CD14-positive monocyte (primary cell): ENCODE data around the gene LUC7L2. TPM values are rescaled to one million over a fixed set of nuclear protein-coding genes. Genes with fewer than 3 reads are reported as not detected.

Source experiments
- DNase-seq, 3 donors: peaks; one replicate each; pipeline ENCODE4 v3.0.0-alpha.2; 2011 to 2022
- H2AFZ ChIP-seq: 2 replicates; pipeline ENCODE4 v1.6.0; 2012; ENCODE audit warnings: mild to moderate bottlenecking, low read depth, low read length, inconsistent platforms; ENCODE audit not compliant: insufficient read depth, poor library complexity, severe bottlenecking
- H3K27ac ChIP-seq, 2 donors: 1 replicate in 1 of 2; 2 replicates in 1 of 2; pipeline ENCODE4 v1.5.1; 2012 to 2013; ENCODE audit warnings: low read length in 2 of 2, control low read depth in 1 of 2, inconsistent platforms in 1 of 2, low read depth in 1 of 2, mild to moderate bottlenecking in 1 of 2
- H3K27me3 ChIP-seq, 2 donors: one replicate each; pipeline versions ENCODE4 v1.6.0 to v1.6.1; 2011 to 2013; ENCODE audit warnings: low read length in 2 of 2; ENCODE audit not compliant: control insufficient read depth in 2 of 2, insufficient read depth in 2 of 2
- H3K36me3 ChIP-seq, 2 donors: replicated peaks in 1 of 2; 1 replicate in 1 of 2; 2 replicates in 1 of 2; pipeline versions ENCODE4 v1.5.1 to v1.6.1; 2012 to 2013; ENCODE audit warnings: low read length in 2 of 2, control low read depth in 1 of 2, inconsistent platforms in 1 of 2, mild to moderate bottlenecking in 1 of 2; ENCODE audit not compliant: insufficient read depth in 2 of 2, control insufficient read depth in 1 of 2
- H3K4me1 ChIP-seq, 2 donors: 1 replicate in 1 of 2; 2 replicates in 1 of 2; pipeline versions ENCODE4 v1.5.1 to v1.6.1; 2012 to 2013; ENCODE audit warnings: low read length in 2 of 2, control low read depth in 1 of 2, inconsistent platforms in 1 of 2, mild to moderate bottlenecking in 1 of 2, moderate library complexity in 1 of 2; ENCODE audit not compliant: insufficient read depth in 2 of 2, control insufficient read depth in 1 of 2
- H3K4me2 ChIP-seq: replicated peaks from 2 replicates; pipeline ENCODE3; 2012; ENCODE audit warnings: low read length, moderate library complexity, mild to moderate bottlenecking; ENCODE audit not compliant: poor library complexity, severe bottlenecking; ENCODE audit errors: extremely low read depth
- H3K4me3 ChIP-seq, 3 experiments: fragments of 200-600 bp in 1 of 3; sonication (generic) in 1 of 3; replicated peaks in 1 of 3; 1 replicate in 2 of 3; 2 replicates in 1 of 3; pipeline ENCODE4 v1.5.1; 2011 to 2013; ENCODE audit warnings: low read length in 3 of 3, mild to moderate bottlenecking in 3 of 3, control low read depth in 2 of 3, low read depth in 2 of 3, inconsistent platforms in 1 of 3, moderate library complexity in 1 of 3
- H3K79me2 ChIP-seq: 2 replicates; pipeline ENCODE4 v1.6.0; 2012; ENCODE audit warnings: mild to moderate bottlenecking, control low read depth, inconsistent platforms, low read length, moderate library complexity; ENCODE audit not compliant: insufficient read depth
- H3K9ac ChIP-seq: 2 replicates; pipeline ENCODE4 v1.6.0; 2017; ENCODE audit warnings: low read length, mild to moderate bottlenecking; ENCODE audit not compliant: insufficient read depth, poor library complexity, severe bottlenecking
- H3K9me3 ChIP-seq, 2 donors: replicated peaks in 1 of 2; 1 replicate in 1 of 2; 2 replicates in 1 of 2; pipeline versions ENCODE4 v1.5.1 to v1.6.1; 2012 to 2013; ENCODE audit warnings: low read length in 2 of 2, control low read depth in 1 of 2; ENCODE audit not compliant: control insufficient read depth in 1 of 2, insufficient read depth in 1 of 2
- H4K20me1 ChIP-seq: 2 replicates; pipeline ENCODE4 v1.6.0; 2012; ENCODE audit warnings: mild to moderate bottlenecking, low read length, control low read depth, moderate library complexity; ENCODE audit not compliant: insufficient read depth
- H3K27ac Mint-ChIP-seq, 7 donors: one replicate each; pipeline ENCODE4 v1.8.0; 2020; ENCODE audit warnings: mild to moderate bottlenecking in 7 of 7, mixed read lengths in 7 of 7, moderate library complexity in 6 of 7, inconsistent platforms in 2 of 7
- H3K27me3 Mint-ChIP-seq, 3 donors: one replicate each; pipeline ENCODE4 v1.8.0; 2021 to 2022; ENCODE audit warnings: low read depth in 3 of 3, mild to moderate bottlenecking in 3 of 3, mixed read lengths in 3 of 3, moderate library complexity in 3 of 3, inconsistent platforms in 1 of 3
- H3K36me3 Mint-ChIP-seq, 2 donors: one replicate each; pipeline ENCODE4 v1.8.0; 2020; ENCODE audit warnings: mixed read lengths in 2 of 2, inconsistent platforms in 1 of 2, mild to moderate bottlenecking in 1 of 2
- H3K4me1 Mint-ChIP-seq: one replicate; pipeline ENCODE4 v1.8.0; 2020; ENCODE audit warnings: mild to moderate bottlenecking, mixed read lengths
- H3K4me3 Mint-ChIP-seq, 2 donors: one replicate each; pipeline ENCODE4 v1.8.0; 2020; ENCODE audit warnings: mild to moderate bottlenecking in 2 of 2, mixed read lengths in 2 of 2, moderate library complexity in 1 of 2
- H3K9me3 Mint-ChIP-seq, 7 donors: one replicate each; pipeline ENCODE4 v1.8.0; 2020 to 2022; ENCODE audit warnings: mixed read lengths in 7 of 7, mild to moderate bottlenecking in 6 of 7, moderate library complexity in 6 of 7, inconsistent platforms in 2 of 7
- CTCF ChIP-seq: fragments of 200-600 bp; IDR thresholded peaks from one replicate; pipeline ENCODE4 v1.8.0; 2022; ENCODE audit warnings: antibody characterized with exemption, mild to moderate bottlenecking
- WGBS: methylation state at CpG from one replicate; pipeline ENCODE4 v1.1.5; 2013; ENCODE audit warnings: missing lambda C conversion rate; ENCODE audit not compliant: insufficient coverage; 5-methylcytosine and 5-hydroxymethylcytosine counted together
- intact Hi-C, 2 donors: fragments of 100-400 bp; cut with micrococcal nuclease; formaldehyde crosslinking; loops; one replicate each; pipeline versions ENCODE4 v1.15.0 to v1.15.1; 2023
- polyA plus RNA-seq, 3 donors: library from polyadenylated mRNA; depleted of rRNA in 1 of 3; unstranded in 2 of 3; stranded (reverse) in 1 of 3; fragments of 300-500 nt in 2 of 3; fragments of >200 nt in 1 of 3; fragmentation: Illumina TruSeq in 2 of 3; gene quantifications; 1 replicate in 2 of 3; 2 replicates in 1 of 3; pipeline ENCODE4 v1.2.3, GENCODE V29; 2012 to 2021

The LUC7L2 gene
- polyA plus RNA-seq, 3 donors, result 24.7 to 54.5 (median 26.8) TPM

- no peak overlapping the region for H3K27ac ChIP-seq
- H3K4me3 ChIP-seq, result no peak overlapping the region
- no peaks in the 10 kb centered on the region for H3K4me1 Mint-ChIP-seq
- WGBS, result 33% methylated on average over 1 of the region's 6 CpGs
- no peak overlapping the region for H3K4me3 Mint-ChIP-seq
- H3K27me3 ChIP-seq, result no peaks in the 10 kb centered on the region
- H3K4me2 ChIP-seq, result no peak overlapping the region
- H3K79me2 ChIP-seq, result peaks cover 84% of the 10 kb centered on the region
- peaks cover 29 to 79% of the 10 kb centered on the region in 2 donors for H3K36me3 Mint-ChIP-seq
- H3K27me3 Mint-ChIP-seq, result no peaks in the 10 kb centered on the region
- peaks cover 44 to 79% of the 10 kb centered on the region in 2 donors for H3K36me3 ChIP-seq
- no peak for DNase-seq
- H2AFZ ChIP-seq, result no peak overlapping the region
- H3K9me3 Mint-ChIP-seq, result peaks cover 0 to 1% (median 0%) of the 10 kb centered on the region in 7 donors
- peak overlapping the region in 2 of 7 donors; percentile 20 to 42 for H3K27ac Mint-ChIP-seq
- no peaks in the 10 kb centered on the region for H3K9me3 ChIP-seq
- no peaks in the 10 kb centered on the region for H3K4me1 ChIP-seq
- TF ChIP-seq CTCF, result no peak
- no peak overlapping the region for H3K9ac ChIP-seq
- intact Hi-C loops, result no loop called here
- peaks cover 57% of the 10 kb centered on the region for H4K20me1 ChIP-seq
These were observed 22.7 kb downstream of the LUC7L2 start for GRCh38 chr7:139382439-139382838.

GRCh38 chr7:139384611-139385010, 24.9 kb downstream of the LUC7L2 start:
- H3K36me3 Mint-ChIP-seq, result peaks cover 38 to 77% of the 10 kb centered on the region in 2 donors
- H3K27me3 Mint-ChIP-seq, result no peaks in the 10 kb centered on the region
- H3K4me2 ChIP-seq, result no peak overlapping the region
- peaks cover 0 to 1% (median 0%) of the 10 kb centered on the region in 7 donors for H3K9me3 Mint-ChIP-seq
- H3K4me1 ChIP-seq, result no peaks in the 10 kb centered on the region
- H3K4me1 Mint-ChIP-seq, result no peaks in the 10 kb centered on the region
- no peak overlapping the region for H2AFZ ChIP-seq
- H3K4me3 ChIP-seq, result no peak overlapping the region
- H3K27ac ChIP-seq, result no peak overlapping the region
- H3K4me3 Mint-ChIP-seq, result no peak overlapping the region
- intact Hi-C loops, result no loop called here
- no peak overlapping the region for H3K9ac ChIP-seq
- DNase-seq, result no peak
- peaks cover 40 to 80% of the 10 kb centered on the region in 2 donors for H3K36me3 ChIP-seq
- H3K27ac Mint-ChIP-seq, result no peak overlapping the region
- TF ChIP-seq CTCF, result no peak
- H3K9me3 ChIP-seq, result no peaks in the 10 kb centered on the region
- no CpG with 5 or more reads among the region's 3 CpGs for WGBS
- peaks cover 87% of the 10 kb centered on the region for H3K79me2 ChIP-seq
- H4K20me1 ChIP-seq, result peaks cover 67% of the 10 kb centered on the region
- no peaks in the 10 kb centered on the region for H3K27me3 ChIP-seq
